Muscle of leg (tissue), 11 donors: ENCODE results near the gene SH2D5. TPM values are rescaled to one million over a fixed set of nuclear protein-coding genes. Genes with fewer than 3 reads are reported as not detected.

ENCODE experiments used
- DNase-seq: peaks from one replicate; pipeline ENCODE4 v3.0.0; 2013
- H3K27ac ChIP-seq: one replicate; pipeline ENCODE4 v1.5.1; 2013; ENCODE audit warnings: mild to moderate bottlenecking, low read length, control low read depth
- H3K27me3 ChIP-seq: one replicate; pipeline ENCODE4 v1.6.1; 2013; ENCODE audit warnings: low read length; ENCODE audit not compliant: control insufficient read depth, insufficient read depth
- H3K36me3 ChIP-seq: one replicate; pipeline ENCODE4 v1.6.1; 2013; ENCODE audit warnings: low read length; ENCODE audit not compliant: control insufficient read depth, insufficient read depth
- H3K4me1 ChIP-seq: one replicate; pipeline ENCODE4 v1.6.1; 2013; ENCODE audit warnings: low read length; ENCODE audit not compliant: control insufficient read depth, insufficient read depth
- H3K4me3 ChIP-seq: one replicate; pipeline ENCODE4 v1.5.1; 2013; ENCODE audit warnings: low read length, control low read depth
- H3K9me3 ChIP-seq: replicated peaks from 2 replicates; pipeline ENCODE4 v1.6.1; 2013; ENCODE audit warnings: low read depth, low read length; ENCODE audit not compliant: control insufficient read depth
- WGBS: methylation state at CpG from one replicate; pipeline ENCODE4 v1.1.5; 2013; ENCODE audit warnings: missing lambda C conversion rate; ENCODE audit not compliant: insufficient coverage; 5-methylcytosine and 5-hydroxymethylcytosine counted together
- polyA plus RNA-seq, 8 donors: library from polyadenylated mRNA; unstranded; fragments of 120-200 nt; gene quantifications; one replicate each; pipeline versions ENCODE4 v1.2.1 to v1.2.3, GENCODE V29; 2013; ENCODE audit warnings: inconsistent platforms in 1 of 8, low replicate concordance in 1 of 8; ENCODE audit not compliant: insufficient read length in 8 of 8, insufficient read depth in 1 of 8
- total RNA-seq: library from RNA; stranded (reverse); fragments of 120-200 nt; gene quantifications from one replicate; pipeline ENCODE4 v1.2.4, GENCODE V29; 2013

Gene SH2D5
- total and polyA plus RNA-seq, 9 donors = 0.13 to 0.54 (median 0.27) TPM

GRCh38 chr1:20728371-20729154 is 3.9 kb downstream of the SH2D5 start:
- no peak for DNase-seq
- Histone ChIP-seq H3K4me1 (peaks cover 20% of the 10 kb centered on the region), H3K27me3 (peaks cover 52% of the 10 kb centered on the region), H3K9me3 (no peaks in the 10 kb centered on the region), H3K36me3 (no peaks in the 10 kb centered on the region), H3K27ac (no peak overlapping the region), H3K4me3 (no peak overlapping the region)
- 57% methylated on average over 5 of the region's 9 CpGs for WGBS

- Histone ChIP-seq H3K27me3 (peaks cover 49% of the 10 kb centered on the region), H3K4me3 (no peak overlapping the region), H3K4me1 (peaks cover 13% of the 10 kb centered on the region), H3K27ac (no peak overlapping the region), H3K9me3 (no peaks in the 10 kb centered on the region), H3K36me3 (no peaks in the 10 kb centered on the region)
- 35% methylated on average over 10 of the region's 13 CpGs for whole genome bisulfite sequencing
- no peak for DNase-seq
Observed at GRCh38 chr1:20727746-20728316, 4.7 kb downstream of the SH2D5 start.

GRCh38 chr1:20726932-20727745 is 5.4 kb downstream of the SH2D5 start:
- no peak overlapping the region for H3K27ac ChIP-seq
- DNase-seq = no peak
- H3K36me3 ChIP-seq = no peaks in the 10 kb centered on the region
- 87% methylated on average over 8 of the region's 17 CpGs for WGBS
- H3K4me1 ChIP-seq = peaks cover 6% of the 10 kb centered on the region
- H3K27me3 ChIP-seq = peaks cover 42% of the 10 kb centered on the region
- H3K4me3 ChIP-seq = no peak overlapping the region
- no peaks in the 10 kb centered on the region for H3K9me3 ChIP-seq

- Histone ChIP-seq H3K4me3 (no peak overlapping the region), H3K27me3 (peaks cover 36% of the 10 kb centered on the region), H3K9me3 (no peaks in the 10 kb centered on the region), H3K4me1 (peaks cover 3% of the 10 kb centered on the region), H3K27ac (no peak overlapping the region), H3K36me3 (no peaks in the 10 kb centered on the region)
- DNase-seq = no peak
- WGBS = 88% methylated on average over 22 of the region's 25 CpGs
Observed at GRCh38 chr1:20726118-20726911, 6.2 kb downstream of the SH2D5 start.

- peaks cover 30% of the 10 kb centered on the region for H3K27me3 ChIP-seq
- WGBS = 73% methylated on average over 28 of the region's 29 CpGs
- no peak for DNase-seq
- H3K4me1 ChIP-seq = peaks cover 2% of the 10 kb centered on the region
- H3K4me3 ChIP-seq = no peak overlapping the region
- H3K27ac ChIP-seq = no peak overlapping the region
- no peaks in the 10 kb centered on the region for H3K9me3 ChIP-seq
- H3K36me3 ChIP-seq = no peaks in the 10 kb centered on the region
Observed at GRCh38 chr1:20725189-20726117, 7.0 kb downstream of the SH2D5 start.

GRCh38 chr1:20724364-20725188 is 7.9 kb downstream of the SH2D5 start:
- no peak for DNase-seq

GRCh38 chr1:20723537-20724363 is 8.8 kb downstream of the SH2D5 start:
- H3K36me3 ChIP-seq = no peaks in the 10 kb centered on the region
- 87% methylated on average over 35 of the region's 35 CpGs for WGBS
- no peak overlapping the region for H3K27ac ChIP-seq

More at GRCh38 chr1:20724364-20725188, 7.9 kb downstream of the SH2D5 start:
- Histone ChIP-seq H3K9me3 (no peaks in the 10 kb centered on the region), H3K27me3 (peaks cover 25% of the 10 kb centered on the region), H3K36me3 (no peaks in the 10 kb centered on the region), H3K4me3 (no peak overlapping the region), H3K27ac (no peak overlapping the region), H3K4me1 (no peaks in the 10 kb centered on the region)
- WGBS = 90% methylated on average over 13 of the region's 17 CpGs

GRCh38 chr1:20723159-20723536 is 9.4 kb downstream of the SH2D5 start:
- no peak for DNase-seq
- H3K27me3 ChIP-seq = peaks cover 21% of the 10 kb centered on the region
- H3K36me3 ChIP-seq = no peaks in the 10 kb centered on the region
- WGBS = 93% methylated on average over 2 of the region's 4 CpGs
- no peak overlapping the region for H3K4me3 ChIP-seq
- no peak overlapping the region for H3K27ac ChIP-seq
- H3K4me1 ChIP-seq = peaks cover 2% of the 10 kb centered on the region
- H3K9me3 ChIP-seq = no peaks in the 10 kb centered on the region

More at GRCh38 chr1:20723537-20724363, 8.8 kb downstream of the SH2D5 start:
- Histone ChIP-seq H3K27me3 (peaks cover 23% of the 10 kb centered on the region), H3K4me3 (no peak overlapping the region), H3K4me1 (no peaks in the 10 kb centered on the region), H3K9me3 (no peaks in the 10 kb centered on the region)
- no peak for DNase-seq
